Large intestine (tissue), 3 donors: ENCODE measurements around the gene ZNF639. TPM values are rescaled to one million over a fixed set of nuclear protein-coding genes. Genes with fewer than 3 reads are reported as not detected.

Source experiments
- DNase-seq, 2 donors: peaks; one replicate each; pipeline versions ENCODE4 v3.0.0 to v3.0.0-alpha.2; 2013
- H3K27ac ChIP-seq: one replicate; pipeline ENCODE4 v1.5.1; 2013; ENCODE audit warnings: low read length
- H3K27me3 ChIP-seq: 2 replicates; pipeline ENCODE4 v1.6.1; 2013; ENCODE audit warnings: low read length; ENCODE audit not compliant: control insufficient read depth, insufficient read depth
- H3K36me3 ChIP-seq: 2 replicates; pipeline ENCODE4 v1.6.1; 2013; ENCODE audit warnings: low read length; ENCODE audit not compliant: control insufficient read depth, insufficient read depth
- H3K4me1 ChIP-seq: one replicate; pipeline ENCODE4 v1.6.1; 2013; ENCODE audit warnings: low read length; ENCODE audit not compliant: control insufficient read depth, insufficient read depth
- H3K4me3 ChIP-seq: one replicate; pipeline ENCODE4 v1.5.1; 2013; ENCODE audit warnings: low read length
- H3K9me3 ChIP-seq: one replicate; pipeline ENCODE4 v1.6.1; 2013; ENCODE audit warnings: mild to moderate bottlenecking, low read depth, low read length, moderate library complexity; ENCODE audit not compliant: control insufficient read depth
- WGBS: methylation state at CpG from one replicate; pipeline ENCODE4 v1.1.5; 2013; ENCODE audit warnings: low lambda C conversion rate; ENCODE audit not compliant: insufficient coverage; 5-methylcytosine and 5-hydroxymethylcytosine counted together
- polyA plus RNA-seq: library from polyadenylated mRNA; unstranded; fragments of 120-200 nt; gene quantifications from one replicate; pipeline ENCODE4 v1.2.1, GENCODE V29; 2013

The ZNF639 gene
- polyA plus RNA-seq, 1 donor, result 41.8 TPM

DNA sequence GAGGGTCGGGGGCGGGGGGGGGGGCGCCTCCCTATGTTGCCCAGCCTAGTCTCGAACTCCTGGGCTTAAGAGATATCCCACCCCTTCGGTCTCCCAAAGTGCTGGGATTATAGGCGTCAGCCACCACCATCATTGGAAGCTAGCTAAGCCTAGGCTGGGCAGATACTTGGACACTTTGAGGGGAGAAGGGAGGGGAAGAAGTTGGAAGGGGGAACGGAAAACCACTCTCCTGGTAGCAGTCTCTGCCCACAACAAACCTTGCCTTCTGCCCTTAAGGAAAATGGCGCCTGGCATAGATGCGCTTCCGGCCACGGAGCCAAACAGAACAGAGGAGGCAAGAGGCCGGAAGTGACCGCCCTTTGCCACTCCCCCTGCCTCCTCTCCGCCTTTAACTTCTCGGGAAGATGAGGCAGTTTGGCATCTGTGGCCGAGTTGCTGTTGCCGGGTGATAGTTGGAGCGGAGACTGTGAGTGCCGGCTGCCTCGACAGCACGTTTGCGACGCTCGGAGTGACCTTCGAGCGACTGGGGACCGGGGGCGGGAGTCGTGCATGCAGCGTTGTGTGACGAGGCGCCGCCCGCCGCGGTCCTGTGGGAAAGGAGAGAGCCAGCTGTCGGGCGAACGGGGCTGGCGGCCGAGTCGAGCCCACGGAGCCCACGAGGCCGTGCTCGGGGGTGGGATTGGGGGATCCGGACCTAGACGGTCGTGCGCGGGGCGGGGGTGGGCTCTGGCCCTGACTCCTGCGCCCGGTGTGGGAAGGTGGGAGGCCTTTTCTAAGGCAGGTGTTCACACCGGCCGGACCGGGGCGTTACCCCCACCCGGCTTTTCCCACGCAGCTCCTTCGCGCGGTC is 24.7 kb downstream of the ZNF639 start, which contains the start of gene MFN1:
TSS of gene MFN1 (plus strand) at position 365 of the 850 bp plus-strand sequence. CDS start 1,143 bp downstream, outside the sequence.
- H3K36me3 ChIP-seq, result peaks cover 11% of the 10 kb centered on the region
- peak within 1 kb of the TSS; percentile 76 for H3K4me3 ChIP-seq
- DNase-seq, result peak; percentile 94 to 97
- H3K27ac ChIP-seq, result peak within 1 kb of the TSS; percentile 83
- WGBS, result no CpG with 5 or more reads among the region's 63 CpGs
- peaks cover 3% of the 10 kb centered on the region for H3K4me1 ChIP-seq
- H3K9me3 ChIP-seq, result no peaks in the 10 kb centered on the region
- no peaks in the 10 kb centered on the region for H3K27me3 ChIP-seq

DNA sequence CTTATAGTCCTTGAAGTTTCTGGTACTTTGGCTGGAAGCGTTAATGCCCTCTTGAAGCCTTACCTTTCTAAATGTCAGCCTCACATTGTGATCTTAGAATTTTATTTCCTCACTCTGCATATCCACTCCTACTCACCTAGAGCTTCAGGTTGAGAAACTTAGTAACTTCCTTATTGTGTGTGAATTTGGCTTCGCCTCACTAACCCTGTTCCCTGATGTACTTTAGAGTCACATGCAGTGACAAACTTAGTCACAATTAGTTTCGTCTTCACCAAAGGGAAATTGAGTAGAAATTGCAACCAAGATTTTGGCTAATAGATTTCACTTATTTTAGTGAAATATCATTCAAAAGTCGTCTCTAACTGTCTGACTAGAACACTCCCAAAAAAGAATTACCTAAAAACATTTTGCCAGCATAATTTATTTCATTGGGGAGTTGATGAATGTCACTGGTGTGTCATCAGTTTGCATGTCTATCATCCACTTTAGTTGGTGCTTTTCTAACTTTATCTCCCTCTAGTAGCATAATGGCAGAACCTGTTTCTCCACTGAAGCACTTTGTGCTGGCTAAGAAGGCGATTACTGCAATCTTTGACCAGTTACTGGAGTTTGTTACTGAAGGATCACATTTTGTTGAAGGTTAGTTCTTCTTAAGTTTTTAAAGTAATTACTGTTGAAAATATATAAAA is 25.6 kb downstream of the ZNF639 start:
- Histone ChIP-seq H3K4me1 (peaks cover 3% of the 10 kb centered on the region), H3K9me3 (no peaks in the 10 kb centered on the region), H3K36me3 (peaks cover 13% of the 10 kb centered on the region), H3K4me3 (peak overlapping the region; percentile 76), H3K27me3 (no peaks in the 10 kb centered on the region), H3K27ac (peak overlapping the region; percentile 83)
- peak in 1 of 2 donors; percentile 51 for DNase-seq
- WGBS, result no CpG with 5 or more reads among the region's 5 CpGs

DNA sequence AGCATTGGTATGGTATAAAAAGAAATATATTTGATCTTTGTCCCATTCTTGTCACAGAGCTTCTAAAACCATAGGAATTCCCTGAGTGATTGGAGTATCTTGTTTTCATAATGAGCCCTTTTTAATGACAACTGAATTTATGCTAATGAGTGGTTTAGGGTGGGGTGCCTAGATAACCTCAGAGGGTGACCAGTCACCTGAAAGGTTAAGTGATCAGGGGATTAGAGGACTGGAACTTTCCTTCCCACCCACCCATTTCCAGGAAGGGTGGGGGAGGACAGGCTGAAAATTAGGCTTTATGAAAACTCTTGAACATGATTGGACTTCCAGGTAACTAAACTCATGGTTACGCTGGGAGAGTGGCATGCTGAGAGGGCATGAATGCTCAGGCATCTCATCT is 33.2 kb downstream of the ZNF639 start:
- DNase-seq, result no peak
- no peaks in the 10 kb centered on the region for H3K27me3 ChIP-seq
- WGBS, result no CpG with 5 or more reads among the region's 1 CpG

DNA sequence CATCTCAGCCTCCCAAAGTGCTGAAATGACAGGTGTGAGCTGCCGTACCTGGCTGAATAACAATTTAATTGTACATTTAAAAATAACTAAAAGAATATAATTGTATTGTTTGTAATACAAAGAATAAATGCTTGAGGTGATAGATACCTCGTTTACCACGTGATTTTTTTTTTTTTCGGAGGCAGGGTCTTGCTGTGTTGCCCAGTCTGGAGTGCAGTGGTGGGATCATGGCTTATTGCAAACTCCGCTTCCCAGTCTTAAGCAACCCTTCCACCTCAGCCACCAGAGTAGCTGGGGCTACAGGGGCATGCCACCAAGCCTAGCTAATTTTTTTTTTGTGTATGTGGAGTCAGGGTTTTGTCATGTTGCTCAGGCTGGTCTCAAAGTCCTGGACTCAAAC is 40.5 kb downstream of the ZNF639 start:
- Histone ChIP-seq H3K9me3 (no peaks in the 10 kb centered on the region), H3K36me3 (peaks cover 55% of the 10 kb centered on the region), H3K27me3 (no peaks in the 10 kb centered on the region), H3K4me1 (no peaks in the 10 kb centered on the region), H3K4me3 (no peak overlapping the region), H3K27ac (no peak overlapping the region)
- WGBS, result no CpG with 5 or more reads among the region's 5 CpGs
- no peak for DNase-seq

More for the DNA sequence above, 33.2 kb downstream of the ZNF639 start:
- H3K36me3 ChIP-seq, result peaks cover 58% of the 10 kb centered on the region
- no peak overlapping the region for H3K4me3 ChIP-seq
- H3K4me1 ChIP-seq, result no peaks in the 10 kb centered on the region
- H3K27ac ChIP-seq, result no peak overlapping the region
- H3K9me3 ChIP-seq, result no peaks in the 10 kb centered on the region

DNA sequence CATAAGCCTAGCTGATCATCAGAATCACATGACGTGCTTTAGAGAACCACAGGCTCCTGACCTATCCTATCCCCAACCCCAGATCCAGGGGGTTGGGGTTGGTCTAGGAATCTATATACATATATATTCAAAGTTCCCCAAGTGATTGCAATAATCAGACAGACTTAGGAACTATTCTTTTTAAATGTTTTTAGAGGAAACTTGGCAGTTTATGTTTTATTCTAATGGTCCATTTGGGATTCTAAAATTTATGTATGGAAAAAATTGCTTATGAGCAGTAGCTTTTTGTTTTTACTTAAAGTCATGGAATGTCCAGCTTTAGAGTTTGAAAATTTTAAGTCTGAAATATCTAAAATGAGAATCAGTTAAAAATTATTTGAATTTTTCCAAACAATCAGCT is 46.8 kb downstream of the ZNF639 start:
- Histone ChIP-seq H3K9me3 (no peaks in the 10 kb centered on the region), H3K4me1 (no peaks in the 10 kb centered on the region), H3K36me3 (peaks cover 33% of the 10 kb centered on the region), H3K4me3 (no peak overlapping the region), H3K27me3 (no peaks in the 10 kb centered on the region), H3K27ac (no peak overlapping the region)
- no peak for DNase-seq
- WGBS, result no CpG with 5 or more reads among the region's 1 CpG

DNA sequence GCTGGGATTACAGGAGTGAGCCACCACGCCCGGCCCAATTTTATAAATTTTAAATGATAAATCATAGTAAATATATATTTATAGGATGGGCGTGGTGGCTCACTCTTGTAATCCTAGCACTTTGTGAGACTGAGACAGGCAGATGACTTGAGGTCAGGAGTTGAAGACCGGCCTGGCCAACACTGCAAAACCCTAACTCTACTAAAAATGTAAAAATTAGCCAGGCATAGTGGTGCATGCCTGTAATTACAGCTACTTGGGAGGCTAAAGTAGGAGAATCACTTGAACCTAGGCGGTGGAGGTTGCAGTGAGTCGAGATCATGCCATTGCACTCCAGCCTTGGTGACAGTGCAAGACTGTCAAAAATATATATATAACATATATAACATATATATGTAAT is 51.1 kb downstream of the ZNF639 start:
- H3K36me3 ChIP-seq, result peaks cover 30% of the 10 kb centered on the region
- no peak overlapping the region for H3K27ac ChIP-seq
- no peaks in the 10 kb centered on the region for H3K4me1 ChIP-seq
- H3K27me3 ChIP-seq, result no peaks in the 10 kb centered on the region
- WGBS, result 100% methylated on average over 1 of the region's 6 CpGs
- no peak for DNase-seq
- H3K9me3 ChIP-seq, result no peaks in the 10 kb centered on the region
- H3K4me3 ChIP-seq, result no peak overlapping the region

DNA sequence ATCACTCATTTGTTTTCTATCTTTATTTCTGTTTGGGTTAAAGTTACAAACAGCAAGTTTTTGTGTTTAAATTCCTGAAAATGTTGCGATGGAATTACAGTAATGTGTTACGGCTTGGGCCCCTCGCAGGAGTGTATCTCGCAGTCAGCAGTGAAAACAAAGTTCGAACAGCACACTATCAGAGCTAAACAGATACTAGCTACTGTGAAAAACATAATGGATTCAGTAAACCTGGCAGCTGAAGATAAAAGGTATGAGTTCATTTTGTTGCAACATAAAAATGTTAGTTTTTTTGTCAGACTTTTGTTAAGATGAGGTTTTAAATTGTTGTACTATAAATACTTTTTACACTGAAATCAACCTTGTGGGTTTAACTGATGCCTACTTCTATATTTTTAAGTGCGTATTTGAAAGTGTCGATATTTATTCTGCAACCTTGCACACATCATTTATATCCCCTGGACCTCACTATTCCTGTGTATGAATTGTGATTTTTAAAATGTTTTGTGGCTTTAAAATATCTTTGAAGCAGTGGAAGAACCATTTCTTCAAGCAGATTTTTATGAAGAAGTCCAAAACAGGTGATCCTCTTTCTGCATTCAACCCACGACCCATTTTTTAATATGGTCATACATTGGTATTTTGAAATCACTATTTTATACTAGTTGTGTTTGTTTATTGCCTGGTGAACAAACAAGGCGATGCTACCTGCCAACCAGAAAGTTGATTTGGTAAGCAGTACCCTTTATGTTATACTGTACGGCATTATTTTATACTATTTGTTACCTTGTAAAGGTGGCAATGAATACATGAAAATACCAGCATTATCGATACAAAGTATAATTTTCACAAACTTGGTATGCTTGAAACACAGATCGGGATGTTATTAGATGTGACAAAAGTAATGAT is 52.5 kb downstream of the ZNF639 start:
- DNase-seq, result no peak
- H3K27me3 ChIP-seq, result no peaks in the 10 kb centered on the region
- H3K4me3 ChIP-seq, result no peak overlapping the region
- H3K27ac ChIP-seq, result no peak overlapping the region
- H3K36me3 ChIP-seq, result peaks cover 32% of the 10 kb centered on the region
- H3K9me3 ChIP-seq, result no peaks in the 10 kb centered on the region
- WGBS, result 83% methylated on average over 6 of the region's 12 CpGs
- no peaks in the 10 kb centered on the region for H3K4me1 ChIP-seq

DNA sequence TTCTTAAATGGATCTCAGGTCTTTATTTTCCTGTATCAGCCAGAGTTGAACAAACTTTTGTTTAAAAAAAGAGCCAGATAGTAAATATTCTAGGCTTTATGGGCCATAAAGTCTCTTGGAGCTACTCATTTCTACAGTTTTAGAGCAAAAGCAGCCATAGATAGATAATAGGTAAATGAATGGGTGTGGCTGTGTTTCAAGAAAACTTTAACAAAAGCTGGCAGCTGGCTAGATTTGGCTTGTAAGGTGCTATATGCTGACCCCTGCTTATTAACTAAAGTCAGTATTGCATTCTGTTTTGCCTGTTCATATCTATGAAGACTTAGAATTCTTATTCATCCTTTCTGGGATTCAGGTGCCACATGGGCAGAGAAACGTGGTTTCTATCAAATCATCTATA is 53.6 kb downstream of the ZNF639 start:
- 100% methylated on average over 1 of the region's 1 CpG for WGBS
- peaks cover 31% of the 10 kb centered on the region for H3K36me3 ChIP-seq
- no peak overlapping the region for H3K4me3 ChIP-seq
- DNase-seq, result no peak
- no peak overlapping the region for H3K27ac ChIP-seq
- H3K9me3 ChIP-seq, result no peaks in the 10 kb centered on the region
- H3K27me3 ChIP-seq, result no peaks in the 10 kb centered on the region
- no peaks in the 10 kb centered on the region for H3K4me1 ChIP-seq
